Stomach (tissue), 9 donors: ENCODE measurements around the gene C2CD3. TPM values are rescaled to one million over a fixed set of nuclear protein-coding genes. Genes with fewer than 3 reads are reported as not detected.
"Not testable (repeated sequence)": the region's sequence is repeated elsewhere in the genome, so short reads cannot be mapped to it uniquely, and the experiment has no call there.

ENCODE experiments used
- DNase-seq, 2 donors: peaks; one replicate each; pipeline versions ENCODE4 v3.0.0 to v3.0.0-alpha.2; 2013 to 2019
- H3K27ac ChIP-seq, 5 donors: fragments of 200-600 bp in 4 of 5; sonication (generic) in 4 of 5; one replicate each; pipeline ENCODE4 v1.5.1; 2013 to 2019; ENCODE audit warnings: mild to moderate bottlenecking in 1 of 5, moderate library complexity in 1 of 5
- H3K27me3 ChIP-seq, 3 donors: fragments of 200-600 bp; sonication (generic); one replicate each; pipeline ENCODE4 v1.5.1; 2017 to 2019; ENCODE audit warnings: mixed run types in 1 of 3
- H3K36me3 ChIP-seq, 4 donors: fragments of 200-600 bp; sonication (generic); 1 replicate in 3 of 4; 2 replicates in 1 of 4; pipeline ENCODE4 v1.5.1; 2016 to 2019
- H3K4me1 ChIP-seq, 4 donors: fragments of 200-600 bp; sonication (generic); one replicate each; pipeline ENCODE4 v1.5.1; 2016 to 2019
- H3K4me3 ChIP-seq, 4 donors: fragments of 200-600 bp; sonication (generic) in 3 of 4; one replicate each; pipeline ENCODE4 v1.5.1; 2016 to 2019; ENCODE audit warnings: mild to moderate bottlenecking in 1 of 4
- H3K9me3 ChIP-seq, 4 donors: fragments of 200-600 bp; sonication (generic); one replicate each; pipeline ENCODE4 v1.5.1; 2016 to 2019
- CTCF ChIP-seq, 7 experiments: fragments of 450-650 bp in 4 of 7; fragments of 200-600 bp in 3 of 7; sonication (generic) in 3 of 7; IDR thresholded peaks; one replicate each; pipeline ENCODE4 v1.5.1; 2016 to 2019; ENCODE audit warnings: antibody characterized with exemption in 7 of 7, control low read depth in 2 of 7, mild to moderate bottlenecking in 1 of 7
- EP300 ChIP-seq: sonication (generic); formaldehyde crosslinking; IDR thresholded peaks from one replicate; pipeline ENCODE4 v1.6.1; 2017; ENCODE audit warnings: antibody characterized with exemption
- POLR2A ChIP-seq, 4 donors: fragments of 450-650 bp; IDR thresholded peaks; one replicate each; pipeline ENCODE4 v1.6.1; 2016; ENCODE audit warnings: antibody characterized with exemption in 4 of 4, control low read depth in 2 of 4, mild to moderate bottlenecking in 1 of 4, moderate library complexity in 1 of 4
- POLR2AphosphoS5 ChIP-seq, 3 donors: sonication (generic); formaldehyde crosslinking; IDR thresholded peaks; one replicate each; pipeline ENCODE4 v1.6.1; 2016; ENCODE audit warnings: antibody characterized with exemption in 3 of 3
- WGBS, 5 donors: extraction: QIAGEN DNeasy Blood & Tissue Kit in 3 of 5; methylation state at CpG; one replicate each; pipeline versions ENCODE4 v1.1.5 to v1.1.7; 2013 to 2018; 5-methylcytosine and 5-hydroxymethylcytosine counted together
- intact Hi-C: fragments of 100-400 bp; cut with DNase I; formaldehyde crosslinking; loops from one replicate; pipeline ENCODE4 v1.15.1; 2023; ENCODE audit warnings: low total_unique reads
- polyA plus RNA-seq, 3 donors: library from polyadenylated mRNA; stranded (reverse); fragments of 200-250 nt; gene quantifications; one replicate each; pipeline ENCODE4 v1.2.3, GENCODE V29; 2013
- total RNA-seq, 5 donors: library from RNA; depleted of rRNA; stranded (reverse); fragments of >200 nt; gene quantifications; one replicate each; pipeline versions ENCODE4 v1.1.0 to v1.2.3, GENCODE V29; 2014 to 2016
- donor health status: healthy with polysubstance abuse.
- donor health status: Bipolar disorder and iron deficiency.
- donor health status: healthy.

The C2CD3 gene
- total and polyA plus RNA-seq, 8 donors, result 5.6 to 176 (median 38.6) TPM

GRCh38 chr11:74123008-74123448 lies 47.8 kb downstream of the C2CD3 start:
- H3K9me3 ChIP-seq, result no peaks in the 10 kb centered on the region

GRCh38 chr11:74121804-74122203 lies 49.0 kb downstream of the C2CD3 start:
- H3K4me3 ChIP-seq, result no peak overlapping the region
- no peaks in the 10 kb centered on the region for H3K4me1 ChIP-seq
- H3K27ac ChIP-seq, result no peak overlapping the region
- peaks cover 0 to 33% (median 31%) of the 10 kb centered on the region in 4 donors for H3K36me3 ChIP-seq
- DNase-seq, result no peak
- intact Hi-C loops, result no loop called here
- H3K27me3 ChIP-seq, result no peaks in the 10 kb centered on the region
- no peaks in the 10 kb centered on the region for H3K9me3 ChIP-seq
- WGBS, 5 donors, result 93 to 96% (median 96%) methylated on average over 5 of the region's 5 CpGs
- TF ChIP-seq CTCF (IDR thresholded peaks at IDR 0.05), result no peak
- TF ChIP-seq POLR2A (IDR thresholded peaks at IDR 0.05), result no peak
- TF ChIP-seq POLR2AphosphoS5 (IDR thresholded peaks at IDR 0.05), result no peak
- TF ChIP-seq EP300, result no peak

More at GRCh38 chr11:74123008-74123448, 47.8 kb downstream of the C2CD3 start:
- H3K4me1 ChIP-seq, result no peaks in the 10 kb centered on the region
- DNase-seq, result no peak
- TF ChIP-seq EP300, result no peak
- no peak for TF ChIP-seq POLR2AphosphoS5 (IDR thresholded peaks at IDR 0.05)
- TF ChIP-seq CTCF (IDR thresholded peaks at IDR 0.05), result no peak
- no peak for TF ChIP-seq POLR2A (IDR thresholded peaks at IDR 0.05)
- H3K27me3 ChIP-seq, result no peaks in the 10 kb centered on the region
- peaks cover 0 to 26% (median 24%) of the 10 kb centered on the region in 4 donors for H3K36me3 ChIP-seq
- no peak overlapping the region for H3K4me3 ChIP-seq
- intact Hi-C loops, result no loop called here
- H3K27ac ChIP-seq, result no peak overlapping the region

GRCh38 chr11:74120260-74121035 lies 50.4 kb downstream of the C2CD3 start:
- 95 to 98% (median 97%) methylated on average over 5 of the region's 5 CpGs for WGBS, 5 donors
- DNase-seq, H3K4me3 ChIP-seq, H3K9me3 ChIP-seq, H3K4me1 ChIP-seq, intact Hi-C loops, H3K27ac ChIP-seq, H3K27me3 ChIP-seq: not testable (repeated sequence)
- H3K36me3 ChIP-seq, result peaks cover 0 to 46% (median 41%) of the 10 kb centered on the region in 4 donors

GRCh38 chr11:74116719-74117118 lies 54.1 kb downstream of the C2CD3 start:
- H3K27me3 ChIP-seq, result no peaks in the 10 kb centered on the region
- no peak overlapping the region for H3K27ac ChIP-seq
- H3K4me1 ChIP-seq, result no peaks in the 10 kb centered on the region
- intact Hi-C loops, result no loop called here
- H3K9me3 ChIP-seq, result no peaks in the 10 kb centered on the region
- H3K4me3 ChIP-seq, result no peak overlapping the region
- no peak for TF ChIP-seq POLR2AphosphoS5 (IDR thresholded peaks at IDR 0.05)
- no peak for TF ChIP-seq EP300
- TF ChIP-seq POLR2A (IDR thresholded peaks at IDR 0.05), result no peak
- TF ChIP-seq CTCF (IDR thresholded peaks at IDR 0.05), result no peak
- no peak for DNase-seq
- H3K36me3 ChIP-seq, result peaks cover 20 to 73% (median 64%) of the 10 kb centered on the region in 4 donors
- WGBS, 5 donors, result 90 to 94% (median 93%) methylated on average over 12 of the region's 12 CpGs

- no peak for DNase-seq
- Histone ChIP-seq H3K4me1 (no peaks in the 10 kb centered on the region), H3K9me3 (no peaks in the 10 kb centered on the region), H3K4me3 (no peak overlapping the region), H3K36me3 (peaks cover 24 to 81% (median 72%) of the 10 kb centered on the region in 4 donors), H3K27ac (no peak overlapping the region), H3K27me3 (no peaks in the 10 kb centered on the region)
- WGBS, 5 donors, result 93 to 100% (median 95%) methylated on average over 2 of the region's 2 CpGs
- intact Hi-C loops, result no loop called here
- TF ChIP-seq EP300 (no peak), CTCF (IDR thresholded peaks at IDR 0.05) (no peak), POLR2AphosphoS5 (IDR thresholded peaks at IDR 0.05) (no peak), POLR2A (IDR thresholded peaks at IDR 0.05) (no peak)
Observed at GRCh38 chr11:74112877-74113276, 57.9 kb downstream of the C2CD3 start.
